ENCODE measurements around the gene SHC4. TPM values are rescaled to one million over a fixed set of nuclear protein-coding genes. Genes with fewer than 3 reads are reported as not detected.

The SHC4 gene
- polyA plus RNA-seq, 1 of the 3 experiments (the other 2 are of a cell fraction) = 1.6 TPM

- Histone ChIP-seq H2AFZ (ENCODE audit: low read depth) (no peak overlapping the region), H3K4me1 (ENCODE audit: control insufficient read depth in 1 of 2, insufficient read depth in 2 of 2, low read depth in 1 of 2, low read length in 1 of 2) (no peaks in the 10 kb centered on the region; a peak in 1 of 4 replicates), H3K9me2 (no peaks in the 10 kb centered on the region), H3K27ac (ENCODE audit: low read depth in 2 of 2, low read length in 1 of 2) (no peak overlapping the region), H3F3A (replicated peaks; ENCODE audit: insufficient read depth) (no peaks in the 10 kb centered on the region), H3K9me3 (no peaks in the 10 kb centered on the region), H3K4me3 (ENCODE audit: low read depth in 2 of 2, low read length in 1 of 2) (no peak overlapping the region), H3K4me2 (no peak overlapping the region), H3K9ac (no peak overlapping the region), H3K36me3 (replicated peaks in 1 of 2; ENCODE audit: control insufficient read depth in 1 of 2, insufficient read depth in 2 of 2, low read length in 1 of 2) (no peaks in the 10 kb centered on the region), H3K27me3 (ENCODE audit: insufficient read depth) (no peaks in the 10 kb centered on the region), H4K20me1 (ENCODE audit: insufficient read depth) (no peaks in the 10 kb centered on the region), H3K79me2 (ENCODE audit: insufficient read depth) (no peaks in the 10 kb centered on the region)
- WGBS (ENCODE audit: low lambda C conversion rate) = 75% methylated on average over 4 of the region's 4 CpGs
- ChIA-PET POLR2A (no interaction called here), CTCF (no interaction called here)
- no peak for DNase-seq
- TF ChIP-seq RFX5 (IDR thresholded peaks at IDR 0.05; ENCODE audit: low read length) = no peak
- TF ChIP-seq EP300 (IDR thresholded peaks at IDR 0.05; ENCODE audit: borderline replicate concordance in 1 of 2, low read depth in 1 of 2, low read length in 1 of 2) = no peak
- no peak for TF ChIP-seq TAF1 (IDR thresholded peaks at IDR 0.05; ENCODE audit: borderline replicate concordance, low read depth, low read length)
- TF ChIP-seq, protein P1, sequence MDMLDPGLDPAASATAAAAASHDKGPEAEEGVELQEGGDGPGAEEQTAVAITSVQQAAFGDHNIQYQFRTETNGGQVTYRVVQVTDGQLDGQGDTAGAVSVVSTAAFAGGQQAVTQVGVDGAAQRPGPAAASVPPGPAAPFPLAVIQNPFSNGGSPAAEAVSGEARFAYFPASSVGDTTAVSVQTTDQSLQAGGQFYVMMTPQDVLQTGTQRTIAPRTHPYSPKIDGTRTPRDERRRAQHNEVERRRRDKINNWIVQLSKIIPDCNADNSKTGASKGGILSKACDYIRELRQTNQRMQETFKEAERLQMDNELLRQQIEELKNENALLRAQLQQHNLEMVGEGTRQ (IDR thresholded peaks at IDR 0.05; ENCODE audit: borderline replicate concordance, low read depth, low read length) = no peak
- TF ChIP-seq MEF2A (IDR thresholded peaks at IDR 0.05; ENCODE audit: borderline replicate concordance, low read depth) = no peak
- TF ChIP-seq NRF1 (IDR thresholded peaks at IDR 0.05; ENCODE audit: low read depth, low read length) = no peak
- TF ChIP-seq, protein P2, sequence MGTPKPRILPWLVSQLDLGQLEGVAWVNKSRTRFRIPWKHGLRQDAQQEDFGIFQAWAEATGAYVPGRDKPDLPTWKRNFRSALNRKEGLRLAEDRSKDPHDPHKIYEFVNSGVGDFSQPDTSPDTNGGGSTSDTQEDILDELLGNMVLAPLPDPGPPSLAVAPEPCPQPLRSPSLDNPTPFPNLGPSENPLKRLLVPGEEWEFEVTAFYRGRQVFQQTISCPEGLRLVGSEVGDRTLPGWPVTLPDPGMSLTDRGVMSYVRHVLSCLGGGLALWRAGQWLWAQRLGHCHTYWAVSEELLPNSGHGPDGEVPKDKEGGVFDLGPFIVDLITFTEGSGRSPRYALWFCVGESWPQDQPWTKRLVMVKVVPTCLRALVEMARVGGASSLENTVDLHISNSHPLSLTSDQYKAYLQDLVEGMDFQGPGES (IDR thresholded peaks at IDR 0.05; ENCODE audit: low read depth, low read length) = no peak
- TF ChIP-seq POLR2AphosphoS5 (IDR thresholded peaks at IDR 0.05; ENCODE audit: low read depth, low read length) = no peak
- TF ChIP-seq SIN3A (IDR thresholded peaks at IDR 0.05; ENCODE audit: borderline replicate concordance, low read depth, low read length) = no peak
- TF ChIP-seq CTCF (IDR thresholded peaks at IDR 0.05) = no peak
- TF ChIP-seq ELF1 (IDR thresholded peaks at IDR 0.05) = no peak
- TF ChIP-seq SMC3 (IDR thresholded peaks at IDR 0.05; ENCODE audit: low read depth, low read length) = no peak
- no peak for TF ChIP-seq FOSL2 (IDR thresholded peaks at IDR 0.05; ENCODE audit: borderline replicate concordance, low read depth)
- no peak for TF ChIP-seq FOXJ3 (CRISPR knock-in tag; IDR thresholded peaks at IDR 0.05)
- TF ChIP-seq RAD21 (IDR thresholded peaks at IDR 0.05; ENCODE audit: low read length) = no peak
- TF ChIP-seq JUND (IDR thresholded peaks at IDR 0.05) = no peak
- TF ChIP-seq CHD2 (IDR thresholded peaks at IDR 0.05; ENCODE audit: low read length, partially characterized antibody) = no peak
- TF ChIP-seq TCF12 (IDR thresholded peaks at IDR 0.05) = no peak
- TF ChIP-seq RCOR1 (IDR thresholded peaks at IDR 0.05; ENCODE audit: low read length) = no peak
- TF ChIP-seq NFIC (IDR thresholded peaks at IDR 0.05; ENCODE audit: borderline replicate concordance) = no peak
Measured at GRCh38 chr15:48828471-48828870, 135.2 kb downstream of the SHC4 start.
